ENCODE measurements around the gene RGS12. TPM values are rescaled to one million over a fixed set of nuclear protein-coding genes. Genes with fewer than 3 reads are reported as not detected.
A peak's percentile ranks its signal among the peaks of the same experiment; 100 is the strongest.
"Not testable (repeated sequence)": the region's sequence is repeated elsewhere in the genome, so short reads cannot be mapped to it uniquely, and the experiment has no call there.

The RGS12 gene
- total RNA-seq, 2 experiments from 2014 or later, result 8.6 to 8.8 TPM

DNA sequence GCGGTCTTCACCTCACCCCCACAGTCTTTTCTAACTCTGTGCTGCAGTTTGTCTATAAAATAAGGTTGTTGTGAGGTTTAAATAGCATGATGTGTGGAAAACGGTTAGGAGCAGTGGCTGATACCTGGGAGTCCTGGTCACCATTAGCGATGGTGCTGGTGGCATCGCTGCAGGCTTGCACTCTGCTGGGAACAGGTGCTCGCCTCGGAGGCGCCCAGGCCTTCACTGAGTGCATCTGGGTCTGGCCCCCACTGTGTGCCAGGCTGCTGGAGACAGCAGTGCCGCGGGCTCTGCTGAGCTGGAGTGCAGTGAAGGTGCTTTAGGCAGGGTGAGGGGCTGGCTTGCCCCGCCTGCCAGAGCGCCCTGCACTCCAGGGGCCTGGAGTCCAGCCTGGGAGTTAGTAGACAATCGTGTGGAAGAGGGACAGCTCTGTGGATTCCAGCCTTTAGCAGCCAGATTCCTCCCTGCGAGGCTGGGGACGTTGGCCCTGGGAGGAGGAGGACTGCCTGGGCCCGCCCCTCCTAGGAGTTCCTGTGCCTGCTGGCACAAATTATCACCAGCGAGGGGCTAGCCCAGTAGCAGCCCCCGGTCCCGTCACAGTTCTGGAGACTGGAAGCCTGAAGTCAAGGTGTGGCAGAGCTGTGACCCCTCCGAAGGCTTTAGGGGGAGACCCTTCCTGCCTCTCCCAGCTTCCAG lies 7.3 kb downstream of the RGS12 start:
- ChIA-PET POLR2A (no interaction called here), CTCF (no interaction called here)
- no peak for DNase-seq
- Mint-ChIP-seq H3K4me3 (no peak overlapping the region), H3K9me3 (no peaks in the 10 kb centered on the region), H3K36me3 (no peaks in the 10 kb centered on the region), H3K4me1 (ENCODE audit: low read depth) (peaks cover 40% of the 10 kb centered on the region), H3K27ac (no peak overlapping the region), H3K27me3 (no peaks in the 10 kb centered on the region)
- intact Hi-C loops (cut with micrococcal nuclease), result no loop called here

DNA sequence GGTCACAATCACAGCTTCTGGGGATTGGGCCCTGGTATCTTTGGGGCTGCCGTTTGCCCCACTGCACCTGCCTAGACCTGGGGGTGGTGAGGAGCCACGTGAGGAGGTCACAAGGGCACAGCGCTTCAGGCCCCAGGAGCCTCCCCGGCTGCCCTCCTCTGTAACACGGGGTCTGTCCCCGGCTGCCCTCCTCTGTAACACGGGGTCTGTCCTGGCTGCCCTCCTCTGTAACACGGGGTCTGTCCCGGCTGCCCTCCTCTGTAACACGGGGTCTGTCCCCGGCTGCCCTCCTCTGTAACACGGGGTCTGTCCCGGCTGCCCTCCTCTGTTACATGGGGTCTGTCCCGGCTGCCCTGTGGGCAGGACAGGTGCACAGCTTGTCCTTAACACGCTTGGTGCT lies 8.1 kb downstream of the RGS12 start:
- POLR2A ChIA-PET; H3K9me3 Mint-ChIP-seq; H3K36me3 Mint-ChIP-seq; H3K27me3 Mint-ChIP-seq; CTCF ChIA-PET; H3K27ac Mint-ChIP-seq; DNase-seq; H3K4me3 Mint-ChIP-seq; intact Hi-C loops (cut with micrococcal nuclease): not testable (repeated sequence)
- H3K4me1 Mint-ChIP-seq (ENCODE audit: low read depth), result peaks cover 47% of the 10 kb centered on the region

DNA sequence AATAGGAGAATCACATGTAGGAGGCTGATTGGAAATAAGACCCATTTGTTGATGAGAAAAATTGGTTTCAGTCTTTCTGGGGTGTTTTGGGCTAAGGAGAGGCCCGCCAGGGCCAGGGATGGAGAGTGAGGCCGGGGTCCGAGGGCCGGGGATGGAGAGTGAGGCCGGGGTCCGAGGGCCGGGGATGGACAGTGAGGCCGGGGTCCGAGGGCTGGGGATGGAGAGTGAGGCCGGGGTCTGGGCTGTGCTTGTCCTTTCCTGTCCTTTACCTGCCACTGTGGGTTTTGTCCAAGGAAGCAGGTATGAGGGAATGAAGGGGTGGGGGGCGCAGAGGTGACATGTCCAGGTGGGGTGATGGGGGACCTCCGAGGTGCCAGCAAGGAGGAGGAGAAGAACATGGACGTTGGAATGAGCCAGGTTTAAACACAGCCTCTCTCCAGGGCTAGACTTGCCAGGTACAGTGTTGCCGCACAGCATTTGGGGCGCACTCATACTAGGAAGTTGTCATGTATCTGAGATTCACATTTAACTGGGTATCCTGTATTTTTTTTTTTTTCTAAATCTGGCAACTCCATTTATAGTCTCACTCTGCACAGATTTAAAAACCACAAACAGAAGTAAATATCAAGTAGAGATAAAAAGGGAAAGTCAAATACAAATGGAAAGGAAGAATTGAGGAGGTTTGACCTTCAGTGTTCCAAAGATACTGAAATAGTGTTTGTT lies 8.8 kb downstream of the RGS12 start:
- Mint-ChIP-seq H3K9me3 (no peaks in the 10 kb centered on the region), H3K27ac (no peak overlapping the region), H3K36me3 (no peaks in the 10 kb centered on the region), H3K4me1 (ENCODE audit: low read depth) (peaks cover 51% of the 10 kb centered on the region), H3K27me3 (no peaks in the 10 kb centered on the region), H3K4me3 (no peak overlapping the region)
- ChIA-PET POLR2A (no interaction called here), CTCF (no interaction called here)
- peak; percentile 37 for DNase-seq
- intact Hi-C loops (cut with micrococcal nuclease), result no loop called here

DNA sequence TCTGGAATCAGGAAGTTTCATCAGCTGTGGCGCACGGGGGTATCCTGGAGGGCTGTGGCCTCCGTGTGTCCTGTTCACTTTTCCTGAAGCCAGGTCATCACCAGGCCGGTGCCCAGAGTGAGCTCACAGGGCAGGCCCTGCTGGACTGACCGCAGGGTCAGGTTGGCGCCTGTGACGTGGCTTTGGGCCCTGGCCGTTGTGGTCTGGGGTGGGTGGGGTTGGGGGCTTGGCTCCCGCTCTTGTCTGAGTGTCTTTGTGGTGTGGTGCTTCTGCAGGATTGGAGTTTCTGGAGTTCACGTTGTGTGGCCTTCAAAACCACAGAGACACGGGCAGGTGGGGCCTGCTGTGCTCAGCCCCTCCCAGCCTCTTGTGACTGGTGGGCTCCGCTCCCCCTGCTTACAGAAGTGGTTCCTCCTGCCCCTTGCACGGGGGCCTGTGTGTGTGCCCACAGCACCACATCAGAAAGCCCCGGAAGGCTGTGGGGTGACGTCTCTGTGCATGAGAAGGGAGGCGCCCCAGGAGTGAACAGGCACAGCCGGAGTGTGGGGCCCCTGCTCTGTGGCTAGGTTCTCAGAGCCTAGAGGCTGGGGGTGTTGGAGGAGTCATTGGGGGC lies 9.5 kb downstream of the RGS12 start:
- Mint-ChIP-seq H3K27ac (peak overlapping the region; percentile 6), H3K4me3 (peak overlapping the region; percentile 44), H3K27me3 (no peaks in the 10 kb centered on the region), H3K4me1 (ENCODE audit: low read depth) (peaks cover 51% of the 10 kb centered on the region), H3K9me3 (no peaks in the 10 kb centered on the region), H3K36me3 (no peaks in the 10 kb centered on the region)
- intact Hi-C loops (cut with micrococcal nuclease), result no loop called here
- peak; percentile 82 for DNase-seq
- ChIA-PET POLR2A (no interaction called here), CTCF (no interaction called here)

DNA sequence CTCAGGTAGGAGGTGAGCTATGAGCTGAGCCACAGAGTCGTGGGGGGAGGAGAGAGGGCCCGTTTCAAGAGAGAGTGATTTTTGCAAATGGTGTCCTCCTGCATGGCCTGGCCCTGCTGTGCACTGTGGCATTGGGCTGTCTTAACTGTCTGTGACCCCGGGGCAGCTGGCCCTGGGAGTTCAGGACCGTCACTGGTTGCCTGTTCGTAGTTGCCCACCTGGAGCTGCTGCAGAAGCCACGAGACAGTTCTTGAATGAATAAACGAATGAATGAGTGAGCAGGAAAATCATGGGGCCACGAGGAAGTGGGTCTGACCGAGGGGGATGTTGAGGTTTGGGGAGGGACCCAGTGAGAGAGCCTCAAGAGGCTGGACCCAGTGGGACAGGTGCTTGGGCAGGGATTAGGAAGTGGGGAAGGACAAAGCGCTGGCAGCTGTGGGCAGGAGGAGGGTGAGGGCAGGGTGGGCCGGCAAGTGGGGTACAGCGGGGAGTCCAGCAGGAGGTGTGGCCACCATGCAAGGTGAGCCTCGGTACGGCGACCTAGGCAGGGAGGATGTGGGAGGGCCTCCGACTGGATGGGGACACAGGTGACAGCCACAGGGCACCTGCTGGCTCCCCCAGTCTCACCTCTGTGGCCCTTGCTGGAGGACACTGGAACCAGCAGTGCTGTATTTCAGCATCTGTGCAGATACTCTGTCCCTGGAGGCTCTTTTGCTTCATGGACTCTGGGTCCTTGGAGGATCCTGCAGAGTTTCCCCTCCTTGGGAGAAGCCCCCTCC lies 10.2 kb downstream of the RGS12 start:
- ChIA-PET POLR2A (no interaction called here), CTCF (no interaction called here)
- H3K9me3 Mint-ChIP-seq, result no peaks in the 10 kb centered on the region
- intact Hi-C loops (cut with micrococcal nuclease), result no loop called here
- no peaks in the 10 kb centered on the region for H3K36me3 Mint-ChIP-seq
- H3K27ac Mint-ChIP-seq, result peak overlapping the region; percentile 6
- peak; percentile 59 for DNase-seq
- peak overlapping the region; percentile 44 for H3K4me3 Mint-ChIP-seq
- peaks cover 51% of the 10 kb centered on the region for H3K4me1 Mint-ChIP-seq (ENCODE audit: low read depth)
- no peaks in the 10 kb centered on the region for H3K27me3 Mint-ChIP-seq

DNA sequence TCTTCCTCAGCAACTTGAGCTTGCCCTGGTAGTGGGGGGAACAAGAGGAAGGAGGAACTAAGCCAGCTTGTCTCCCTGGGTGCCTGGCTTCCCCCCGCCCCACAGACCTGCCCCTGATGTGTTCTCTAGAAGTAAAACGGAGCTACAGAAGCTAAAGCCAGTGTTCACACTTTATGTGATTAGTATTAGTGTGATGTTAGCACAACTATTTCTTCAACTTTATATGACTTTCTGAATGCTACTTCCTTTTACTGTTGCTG lies 10.7 kb downstream of the RGS12 start:
- intact Hi-C loops (cut with micrococcal nuclease), result no loop called here
- no peak for DNase-seq
- Mint-ChIP-seq H3K27me3 (no peaks in the 10 kb centered on the region), H3K4me3 (no peak overlapping the region), H3K36me3 (no peaks in the 10 kb centered on the region), H3K9me3 (no peaks in the 10 kb centered on the region), H3K4me1 (ENCODE audit: low read depth) (peaks cover 51% of the 10 kb centered on the region), H3K27ac (no peak overlapping the region)
- CTCF ChIA-PET, result no interaction called here
- POLR2A ChIA-PET, result no interaction called here

DNA sequence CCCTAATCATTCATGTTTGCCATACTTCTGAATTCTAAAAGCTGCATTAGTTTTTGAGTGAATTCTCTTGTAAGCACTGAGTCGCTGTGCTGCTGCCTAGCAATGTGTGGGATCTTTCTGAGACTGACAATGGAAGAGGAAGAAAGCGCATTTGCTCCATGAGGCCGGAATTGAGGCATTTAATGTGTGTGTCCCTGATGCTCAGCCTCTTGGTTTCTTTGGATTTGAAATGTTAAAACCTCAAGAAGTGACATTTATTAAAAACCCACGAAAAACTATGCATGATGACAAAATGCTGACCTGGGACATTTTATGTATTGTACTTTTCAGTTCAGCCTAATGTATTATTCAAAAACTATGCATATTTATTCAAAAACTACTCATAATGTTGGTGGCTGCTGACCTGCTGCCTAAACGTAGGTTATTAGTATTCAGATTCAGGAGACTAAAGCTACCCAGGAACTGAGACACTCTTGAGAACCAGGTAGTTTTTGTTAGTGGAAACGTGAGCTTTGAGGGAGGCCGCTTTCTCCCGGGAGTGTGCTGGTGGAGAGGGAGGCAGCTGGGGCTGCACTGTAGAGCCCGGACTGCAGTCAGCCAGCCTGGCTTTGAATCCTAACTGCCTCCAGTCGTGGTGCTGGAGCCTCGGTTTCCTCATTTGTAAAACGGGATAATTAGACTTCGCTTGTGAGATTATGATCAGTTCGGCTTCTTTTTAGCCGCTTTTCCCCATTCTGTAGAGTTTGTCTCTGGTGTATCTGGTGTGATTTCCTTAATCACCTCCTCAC lies 11.3 kb downstream of the RGS12 start:
- CTCF ChIA-PET, result interaction anchor here (0.6 kb wide), 1 partner anchor 1275 kb away, joined by 3 read pairs; no protein-coding TSS in a partner anchor
- peaks cover 51% of the 10 kb centered on the region for H3K4me1 Mint-ChIP-seq (ENCODE audit: low read depth)

DNA sequence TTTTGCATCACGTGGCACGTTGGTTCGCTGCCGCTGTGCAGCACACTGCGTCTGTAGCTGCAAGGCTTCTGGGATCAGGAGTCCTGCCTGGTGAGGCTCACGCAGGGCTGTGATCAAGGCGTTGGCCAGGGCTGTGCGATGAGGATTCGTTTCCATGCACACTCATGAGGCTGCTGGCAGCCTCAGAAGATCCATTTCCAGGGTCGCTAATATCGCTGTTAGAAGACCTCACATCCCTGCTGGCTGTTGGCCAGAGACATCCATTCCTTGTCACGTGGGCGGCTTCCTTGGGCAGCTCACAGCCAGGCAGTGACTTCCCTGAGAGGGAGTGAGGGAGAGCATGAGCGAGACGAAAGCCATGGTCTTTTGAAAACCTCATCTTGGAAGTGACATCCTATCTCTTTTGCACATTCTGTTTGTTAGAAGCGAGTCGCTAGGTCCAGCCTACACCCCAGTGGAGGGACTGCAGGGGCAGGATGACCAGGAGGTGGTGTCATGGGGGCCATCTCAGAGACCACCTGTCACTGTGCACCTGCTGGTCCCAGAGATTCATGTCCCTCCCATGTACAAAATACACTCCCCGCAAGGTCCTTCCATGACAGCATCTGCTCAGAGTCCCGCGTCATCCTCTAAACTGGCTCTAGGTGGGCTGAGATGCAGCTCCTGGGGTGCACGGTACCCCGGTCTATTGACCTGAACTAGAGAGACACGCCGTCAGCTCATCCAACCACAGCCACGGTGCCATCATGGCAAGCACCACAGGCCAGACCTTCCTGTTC lies 12.2 kb downstream of the RGS12 start:
- H3K4me3 Mint-ChIP-seq, result no peak overlapping the region
- H3K27ac Mint-ChIP-seq, result peak overlapping the region; percentile 70
- intact Hi-C loops (cut with micrococcal nuclease), result no loop called here
- H3K4me1 Mint-ChIP-seq (ENCODE audit: low read depth), result peaks cover 51% of the 10 kb centered on the region
- no peaks in the 10 kb centered on the region for H3K9me3 Mint-ChIP-seq
- no peaks in the 10 kb centered on the region for H3K36me3 Mint-ChIP-seq
- H3K27me3 Mint-ChIP-seq, result no peaks in the 10 kb centered on the region
- CTCF ChIA-PET, result no interaction called here
- POLR2A ChIA-PET, result no interaction called here
- no peak for DNase-seq

More for the DNA sequence above, 11.3 kb downstream of the RGS12 start:
- DNase-seq, result no peak
- Mint-ChIP-seq H3K27ac (no peak overlapping the region), H3K27me3 (no peaks in the 10 kb centered on the region), H3K36me3 (no peaks in the 10 kb centered on the region), H3K9me3 (no peaks in the 10 kb centered on the region), H3K4me3 (no peak overlapping the region)
- intact Hi-C loops (cut with micrococcal nuclease), result no loop called here
- POLR2A ChIA-PET, result no interaction called here

DNA sequence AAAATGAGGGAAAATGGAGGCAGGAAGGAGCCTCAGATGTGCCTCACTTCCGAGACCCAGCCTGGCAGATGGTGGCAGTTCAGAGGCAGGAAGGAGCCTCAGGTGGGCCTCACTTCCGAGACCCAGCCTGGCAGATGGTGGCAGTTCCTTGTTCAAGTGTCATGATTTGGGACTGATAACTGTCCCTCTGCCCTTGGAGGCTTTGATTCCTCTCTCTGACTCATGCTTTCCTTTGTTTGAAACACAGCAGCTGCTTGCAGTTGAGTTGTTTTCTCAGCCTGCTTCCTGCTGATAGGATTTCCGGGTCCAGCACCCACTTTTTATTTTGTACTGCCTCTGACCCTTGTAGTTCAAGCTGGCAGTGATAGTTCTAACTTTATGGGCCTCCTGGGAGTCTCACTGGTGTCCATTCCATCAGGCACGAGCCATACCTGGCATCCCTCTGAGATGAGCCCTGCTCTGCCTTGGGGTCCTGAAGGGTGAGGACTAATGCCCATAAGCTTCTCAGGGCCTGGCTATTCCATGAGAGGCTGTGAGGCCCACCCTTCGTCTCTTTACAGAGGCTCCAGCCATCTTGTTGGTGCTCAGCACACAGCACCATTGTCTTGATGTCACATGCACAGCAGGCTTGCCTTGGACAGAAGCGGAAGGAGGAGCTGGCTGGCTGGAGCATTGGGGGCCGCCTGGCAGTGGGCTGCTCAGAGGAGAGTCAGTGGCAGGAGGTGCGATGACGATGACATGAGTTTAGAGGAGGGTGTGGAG lies 13.0 kb downstream of the RGS12 start:
- intact Hi-C loops (cut with micrococcal nuclease), result no loop called here
- Mint-ChIP-seq H3K27me3 (no peaks in the 10 kb centered on the region), H3K4me3 (no peak overlapping the region), H3K9me3 (no peaks in the 10 kb centered on the region), H3K4me1 (ENCODE audit: low read depth) (peaks cover 51% of the 10 kb centered on the region), H3K27ac (peak overlapping the region; percentile 70), H3K36me3 (no peaks in the 10 kb centered on the region)
- POLR2A ChIA-PET, result no interaction called here
- peak; percentile 50 for DNase-seq
- CTCF ChIA-PET, result no interaction called here

DNA sequence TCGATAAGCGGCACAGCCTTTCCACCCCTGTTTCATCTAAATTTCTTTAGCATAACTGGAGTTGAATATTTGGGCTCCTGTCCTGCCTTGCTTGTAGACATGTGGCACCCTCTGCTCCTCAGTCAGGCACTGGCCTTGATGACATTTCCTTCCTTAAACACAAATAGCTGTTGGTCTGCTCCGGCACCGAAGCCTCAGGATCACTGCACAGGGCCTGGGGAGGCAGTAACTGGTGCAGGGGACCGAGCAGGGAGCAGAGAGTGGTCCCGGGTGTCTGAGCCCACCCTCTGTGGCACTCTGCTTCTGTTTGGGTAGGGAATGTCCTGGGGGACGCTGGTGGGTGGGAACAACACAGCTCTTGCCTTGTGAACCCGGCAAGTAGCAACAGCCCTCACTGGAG lies 13.6 kb downstream of the RGS12 start:
- intact Hi-C loops (cut with micrococcal nuclease), result no loop called here
- Mint-ChIP-seq H3K4me1 (ENCODE audit: low read depth) (peaks cover 46% of the 10 kb centered on the region), H3K27ac (no peak overlapping the region), H3K36me3 (no peaks in the 10 kb centered on the region), H3K27me3 (no peaks in the 10 kb centered on the region), H3K4me3 (no peak overlapping the region), H3K9me3 (no peaks in the 10 kb centered on the region)
- ChIA-PET POLR2A (no interaction called here), CTCF (no interaction called here)
- no peak for DNase-seq

DNA sequence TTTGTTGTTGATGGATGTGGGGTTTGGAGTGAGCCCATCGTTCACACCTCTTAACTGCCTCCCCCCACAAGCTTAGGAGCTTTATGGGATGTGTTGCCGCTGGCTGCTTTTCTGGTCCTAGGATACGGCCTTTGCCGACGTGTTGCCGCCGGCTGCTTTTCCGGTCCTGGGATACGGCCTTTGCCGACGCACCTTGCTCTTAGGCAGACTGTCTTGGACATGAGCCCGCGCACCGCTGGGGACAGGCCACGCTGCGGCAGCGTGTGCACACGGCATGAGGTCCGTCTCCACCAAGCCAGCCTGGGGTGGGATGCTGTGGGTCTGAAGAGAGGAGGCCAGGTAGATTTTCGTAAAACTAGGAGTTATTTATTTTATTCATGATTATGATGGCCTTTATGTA lies 14.2 kb downstream of the RGS12 start:
- POLR2A ChIA-PET, result no interaction called here
- H3K4me3 Mint-ChIP-seq, result no peak overlapping the region
- no peaks in the 10 kb centered on the region for H3K36me3 Mint-ChIP-seq
- no peaks in the 10 kb centered on the region for H3K27me3 Mint-ChIP-seq
- intact Hi-C loops (cut with micrococcal nuclease), result no loop called here
- H3K9me3 Mint-ChIP-seq, result no peaks in the 10 kb centered on the region
- CTCF ChIA-PET, result no interaction called here
- peaks cover 40% of the 10 kb centered on the region for H3K4me1 Mint-ChIP-seq (ENCODE audit: low read depth)
- no peak for DNase-seq
- H3K27ac Mint-ChIP-seq, result no peak overlapping the region
